Adrenal gland (tissue), 5 donors: ENCODE measurements around the gene MRPL55.

ENCODE experiments used
- POLR2A ChIP-seq, 2 donors: fragments of 450-650 bp; IDR thresholded peaks; one replicate each; pipeline ENCODE4 v1.6.1; 2017; ENCODE audit warnings: antibody characterized with exemption in 2 of 2, mild to moderate bottlenecking in 2 of 2, moderate library complexity in 1 of 2
- TF ChIP-seq, protein P1 (sequence below), 6 experiments: fragments of 450-650 bp in 4 of 6; fragments of 200-600 bp in 2 of 6; sonication (generic) in 1 of 6; IDR thresholded peaks; 1 replicate in 5 of 6; 2 replicates in 1 of 6; pipeline versions ENCODE4 v1.5.1 to v1.8.0; 2016 to 2021; ENCODE audit warnings: antibody characterized with exemption in 6 of 6, mild to moderate bottlenecking in 2 of 6, moderate library complexity in 1 of 6
- donor health status: DM: no; HTN: no; CAD: no.

GRCh38 chr1:228084797-228085196 is 24.3 kb downstream of the MRPL55 start:
- TF ChIP-seq, protein P1, sequence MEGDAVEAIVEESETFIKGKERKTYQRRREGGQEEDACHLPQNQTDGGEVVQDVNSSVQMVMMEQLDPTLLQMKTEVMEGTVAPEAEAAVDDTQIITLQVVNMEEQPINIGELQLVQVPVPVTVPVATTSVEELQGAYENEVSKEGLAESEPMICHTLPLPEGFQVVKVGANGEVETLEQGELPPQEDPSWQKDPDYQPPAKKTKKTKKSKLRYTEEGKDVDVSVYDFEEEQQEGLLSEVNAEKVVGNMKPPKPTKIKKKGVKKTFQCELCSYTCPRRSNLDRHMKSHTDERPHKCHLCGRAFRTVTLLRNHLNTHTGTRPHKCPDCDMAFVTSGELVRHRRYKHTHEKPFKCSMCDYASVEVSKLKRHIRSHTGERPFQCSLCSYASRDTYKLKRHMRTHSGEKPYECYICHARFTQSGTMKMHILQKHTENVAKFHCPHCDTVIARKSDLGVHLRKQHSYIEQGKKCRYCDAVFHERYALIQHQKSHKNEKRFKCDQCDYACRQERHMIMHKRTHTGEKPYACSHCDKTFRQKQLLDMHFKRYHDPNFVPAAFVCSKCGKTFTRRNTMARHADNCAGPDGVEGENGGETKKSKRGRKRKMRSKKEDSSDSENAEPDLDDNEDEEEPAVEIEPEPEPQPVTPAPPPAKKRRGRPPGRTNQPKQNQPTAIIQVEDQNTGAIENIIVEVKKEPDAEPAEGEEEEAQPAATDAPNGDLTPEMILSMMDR (IDR thresholded peaks at IDR 0.05), result no peak
- TF ChIP-seq POLR2A (IDR thresholded peaks at IDR 0.05), result no peak
